CD4-positive, alpha-beta T cell treated with Interleukin-4 for 4 hours (primary cell): ENCODE measurements around the gene COBL.

Experiments used
- DNase-seq: peaks from one replicate; pipeline ENCODE4 v3.0.0-alpha.2; 2020

Gene COBL

DNA sequence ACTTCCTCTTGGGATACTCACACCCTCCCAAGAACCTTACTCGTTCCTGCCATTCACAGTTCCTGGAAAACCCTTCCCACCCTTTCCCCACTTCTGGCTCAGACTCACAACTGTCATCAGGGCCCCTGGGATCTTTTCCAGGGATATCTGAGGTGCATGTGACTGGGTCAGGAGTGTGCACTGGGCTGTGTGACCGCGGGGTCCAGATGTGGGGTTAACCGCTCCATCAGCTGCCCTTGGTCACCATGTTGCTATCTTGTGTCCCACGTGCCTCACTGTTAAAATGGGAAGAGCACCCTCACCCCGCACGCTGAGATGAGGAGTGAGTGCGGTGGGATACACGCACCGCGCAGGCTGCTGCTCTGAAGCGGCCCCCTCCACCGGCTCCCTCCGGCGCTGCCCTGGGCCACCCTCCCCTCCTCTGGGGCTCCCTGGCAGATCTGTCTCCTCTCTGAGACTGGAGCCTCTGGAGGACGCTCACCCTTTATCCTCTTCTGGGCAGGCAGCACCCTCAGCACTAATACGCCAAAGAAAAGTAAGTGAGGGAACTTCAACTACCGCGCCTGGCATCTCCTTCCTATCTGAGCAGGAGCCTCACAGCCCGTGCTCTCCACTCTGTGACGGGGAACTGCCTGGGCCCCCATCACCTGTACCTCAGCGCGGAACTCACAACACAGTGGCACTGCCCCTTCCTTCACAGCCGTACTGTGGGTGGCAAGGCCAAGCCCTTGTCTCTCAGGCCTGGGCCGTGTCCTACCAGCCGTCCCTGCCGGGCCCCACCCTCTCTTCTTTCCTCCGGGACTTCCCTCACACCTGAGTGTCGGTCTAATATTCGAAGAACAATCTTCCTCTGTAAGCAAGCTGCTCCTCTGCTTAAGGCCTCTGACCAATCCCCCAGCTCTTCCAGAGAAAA is 15.6 kb downstream of the COBL start:
- DNase-seq, result no peak

- DNase-seq, result no peak
These were observed 17.0 kb downstream of the COBL start for GRCh38 chr7:51299391-51300133.

DNA sequence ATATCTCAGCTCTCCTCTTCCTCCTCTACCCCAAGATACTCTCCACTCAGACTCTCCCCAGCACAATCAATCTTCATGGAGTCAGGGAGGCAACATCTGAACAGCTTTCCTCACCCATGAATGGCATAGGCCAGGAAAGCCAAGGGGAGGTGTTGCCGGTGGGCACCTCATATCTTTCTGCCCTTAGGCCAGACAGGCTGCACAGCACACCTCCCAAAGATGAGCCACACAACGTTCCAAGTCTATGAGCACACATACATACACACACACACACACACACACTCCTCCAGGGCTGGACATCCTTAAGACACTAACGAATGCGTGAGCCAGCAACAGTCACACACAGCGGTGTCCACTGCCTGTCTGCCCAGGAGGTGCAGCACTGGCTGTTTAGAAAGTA is 17.7 kb downstream of the COBL start:
- DNase-seq, result no peak

DNA sequence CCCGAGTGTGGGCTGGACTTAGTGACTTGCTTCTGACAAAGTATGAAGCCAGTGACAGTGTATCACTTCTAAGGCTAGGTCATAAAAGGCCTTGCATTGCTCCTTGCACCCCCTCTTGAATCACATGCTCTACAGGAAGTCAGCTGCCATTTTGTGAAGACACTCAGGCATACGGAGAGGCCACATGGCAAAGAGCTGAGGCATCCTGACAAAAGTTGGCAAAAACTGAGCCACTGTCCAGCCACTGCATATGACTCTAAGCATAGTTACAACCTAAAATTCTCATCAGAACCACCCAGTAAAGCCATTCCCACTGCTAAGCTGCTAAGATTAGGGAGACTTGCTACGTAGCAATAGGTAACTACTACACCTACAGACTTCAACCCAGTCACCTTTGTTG is 18.6 kb downstream of the COBL start:
- no peak for DNase-seq

DNA sequence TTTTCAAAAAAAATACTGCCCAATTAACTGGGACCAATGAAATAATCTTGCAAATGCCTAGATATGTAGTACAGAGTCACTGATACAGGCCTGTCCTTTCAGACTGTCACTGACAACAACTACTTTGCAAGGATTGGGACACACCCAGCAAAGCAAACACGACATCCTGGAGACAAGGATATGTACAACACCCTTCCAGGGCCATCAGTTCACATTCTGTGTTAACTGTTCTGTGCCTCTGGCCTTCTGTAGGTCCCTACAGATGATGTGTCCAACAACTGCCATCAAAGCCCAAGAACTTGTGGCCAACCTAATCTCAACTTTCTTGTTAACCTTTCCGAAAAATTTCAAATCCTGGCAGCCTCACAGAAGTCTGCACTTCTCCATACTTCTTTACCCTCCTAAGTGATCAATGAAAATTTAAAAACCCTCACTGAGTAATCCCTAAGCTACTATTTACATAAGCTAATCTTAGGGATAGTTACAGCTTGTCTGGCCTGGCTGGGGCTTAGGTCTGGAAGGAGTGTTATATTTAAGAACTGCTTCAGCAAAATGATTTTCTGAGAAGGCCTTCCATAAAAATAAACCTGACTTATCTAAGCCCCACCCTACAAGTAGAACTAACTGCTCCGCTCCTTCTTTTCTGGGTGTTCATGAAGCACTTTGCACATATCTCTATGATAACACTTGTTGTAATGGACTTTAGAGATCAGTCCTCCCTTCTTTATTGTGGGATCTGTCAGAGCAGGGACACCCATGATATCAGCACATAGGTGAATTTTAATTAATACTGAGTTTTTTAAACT is 21.0 kb downstream of the COBL start:
- DNase-seq, result no peak

GRCh38 chr7:51292596-51292995 is 24.0 kb downstream of the COBL start:
- DNase-seq, result no peak

GRCh38 chr7:51290702-51291540 is 25.7 kb downstream of the COBL start:
- no peak for DNase-seq

DNA sequence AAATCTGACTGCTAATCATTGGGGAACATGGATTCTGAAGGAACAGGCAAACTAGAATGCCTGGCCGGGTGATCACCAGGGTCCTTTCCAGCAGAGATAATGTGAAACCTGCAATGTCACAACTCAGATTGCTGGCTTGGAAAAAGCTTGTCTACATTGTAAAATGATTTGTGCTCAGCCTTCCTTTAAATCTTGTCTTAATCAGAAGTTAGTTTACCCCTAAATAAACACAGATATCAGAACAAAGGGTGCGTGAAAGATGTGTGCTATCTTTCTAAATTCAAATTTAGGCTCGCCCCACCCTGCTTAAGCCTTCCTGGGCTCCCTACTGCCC is 26.3 kb downstream of the COBL start:
- no peak for DNase-seq

DNA sequence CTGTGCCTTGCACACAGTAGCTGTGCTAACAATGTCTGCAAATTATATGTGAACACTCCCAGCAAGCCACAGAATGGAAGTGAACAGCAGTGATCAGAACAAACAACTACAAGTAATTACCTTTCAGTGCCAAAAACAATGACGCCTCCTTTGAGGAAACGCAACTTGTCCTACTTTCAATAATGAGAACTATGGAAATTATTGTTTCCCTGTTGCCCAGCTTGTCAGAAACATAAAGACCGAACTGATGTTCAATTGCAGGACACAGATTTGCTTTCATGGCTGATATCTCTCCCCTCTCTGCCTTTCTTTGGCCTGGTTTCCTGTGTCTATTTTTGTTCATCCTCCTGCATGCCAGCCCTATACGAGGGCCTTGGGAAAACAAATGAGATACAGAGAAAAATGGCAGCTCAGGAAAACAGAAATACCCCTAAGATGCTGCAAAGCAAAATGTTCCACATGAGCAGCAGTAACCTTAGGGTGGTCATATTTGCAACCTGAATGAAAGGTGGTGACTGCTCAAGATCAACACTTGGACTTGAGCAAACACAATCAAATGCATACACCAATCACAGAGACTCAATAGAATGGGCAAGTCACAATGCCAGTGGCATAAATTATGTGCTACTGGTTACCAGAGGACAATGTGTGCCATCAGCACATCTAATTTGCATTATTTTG is 26.8 kb downstream of the COBL start:
- DNase-seq, result no peak

DNA sequence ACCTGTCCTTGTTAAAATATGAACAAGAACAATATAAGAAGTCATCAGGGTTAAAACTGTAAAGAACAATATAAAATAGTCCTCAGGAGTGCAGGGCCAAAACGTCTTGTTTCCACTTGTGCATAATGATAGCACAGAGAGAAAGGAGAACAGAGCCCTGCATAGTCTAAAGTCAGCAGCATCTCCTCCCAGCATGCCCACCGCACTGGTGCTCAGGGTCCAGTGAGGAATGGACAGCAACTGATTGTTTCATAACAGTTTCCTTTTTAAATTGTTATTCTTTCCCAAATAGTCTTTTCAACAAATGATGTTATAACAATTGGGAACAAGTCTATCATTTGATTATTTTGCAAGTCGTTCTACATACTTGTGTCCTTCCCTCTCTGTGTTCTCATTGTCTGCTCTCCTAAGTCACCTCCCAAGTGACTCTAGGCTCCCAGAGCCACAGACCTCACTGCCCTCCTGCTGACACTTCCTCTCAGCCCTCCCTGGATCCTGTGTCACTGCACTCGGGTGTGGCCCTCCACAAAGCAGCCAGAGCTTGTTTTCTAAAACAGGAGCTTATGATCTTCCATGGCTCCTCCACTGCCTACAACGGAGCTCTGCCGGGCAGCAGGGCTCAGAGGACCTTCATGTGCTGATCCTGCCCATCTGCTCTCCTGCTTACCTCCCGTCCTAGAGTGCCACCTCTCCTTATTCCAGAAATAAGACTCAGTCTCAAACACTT is 27.6 kb downstream of the COBL start:
- no peak for DNase-seq

- DNase-seq, result no peak
These were observed 30.2 kb downstream of the COBL start for GRCh38 chr7:51286401-51286800.

DNA sequence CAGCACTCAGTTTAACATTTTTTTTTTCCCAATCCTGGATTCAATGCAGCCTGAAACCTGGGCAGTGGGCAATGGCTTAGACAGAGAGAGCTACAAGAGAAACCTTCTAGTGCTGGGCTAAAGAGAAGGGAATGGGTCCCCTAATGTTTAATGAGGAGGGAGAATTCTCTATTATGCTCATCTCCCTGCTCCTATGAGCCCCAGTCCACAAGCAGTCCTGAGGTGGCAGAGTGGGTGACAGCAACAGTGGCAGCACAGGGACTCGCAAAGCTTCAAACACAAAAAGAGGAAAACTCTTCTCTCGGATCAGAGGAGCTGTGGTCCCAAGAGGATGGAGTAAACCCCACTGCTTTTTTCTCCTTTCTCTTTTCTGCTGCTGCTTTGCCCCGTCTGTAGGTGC is 36.5 kb downstream of the COBL start:
- no peak for DNase-seq

DNA sequence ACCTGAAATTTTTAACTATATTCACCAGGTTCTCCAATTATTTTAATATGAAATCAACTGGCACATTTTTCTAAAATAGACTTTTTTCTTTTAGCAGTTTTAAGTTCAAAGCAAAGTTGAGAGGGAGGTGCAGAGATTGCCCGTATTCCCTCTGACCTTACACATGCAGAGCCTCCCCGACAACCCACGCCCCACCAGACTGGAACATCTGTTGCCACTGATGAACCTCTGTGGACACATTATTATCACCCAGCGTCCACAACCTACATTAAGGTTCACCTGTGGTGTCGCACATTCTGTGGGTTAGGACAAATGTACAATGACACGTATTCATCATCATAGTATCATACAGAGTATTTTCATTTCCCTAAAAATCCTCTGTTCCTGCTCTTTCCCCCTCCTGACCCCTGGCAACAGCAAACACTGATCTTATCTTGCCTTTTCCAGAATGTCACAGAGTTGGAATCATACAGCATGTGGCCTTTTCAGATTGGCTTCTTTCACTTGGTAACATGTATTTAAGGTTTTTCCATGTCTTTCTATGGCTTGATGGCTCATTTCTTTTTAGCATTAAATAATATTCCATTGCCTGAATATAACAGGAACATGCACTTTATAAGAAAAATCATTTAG is 37.1 kb downstream of the COBL start:
- DNase-seq, result no peak

GRCh38 chr7:51278797-51279196 is 37.8 kb downstream of the COBL start:
- DNase-seq, result no peak

GRCh38 chr7:51276967-51277366 is 39.6 kb downstream of the COBL start:
- no peak for DNase-seq

GRCh38 chr7:51276091-51276605 is 40.5 kb downstream of the COBL start:
- DNase-seq, result no peak

DNA sequence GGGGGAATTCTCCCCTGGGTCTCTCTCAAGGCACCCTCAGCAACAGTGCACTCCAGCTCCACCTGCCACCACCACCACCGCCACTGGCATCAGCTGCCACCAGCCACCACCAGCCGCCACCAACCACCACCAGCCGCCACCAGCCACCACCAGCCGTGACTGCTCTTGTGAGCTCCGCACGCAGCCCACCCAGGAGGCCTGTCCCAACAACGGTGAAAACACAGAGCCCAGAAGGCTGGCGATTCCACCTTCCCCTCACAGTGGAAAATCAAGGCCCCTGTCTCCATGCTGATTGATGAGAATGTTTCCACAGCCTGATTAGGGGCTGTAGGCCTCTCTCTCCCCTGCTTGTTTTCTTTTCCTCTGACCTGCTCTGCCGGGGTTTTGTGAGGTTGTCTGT is 41.1 kb downstream of the COBL start:
- DNase-seq, result no peak

DNA sequence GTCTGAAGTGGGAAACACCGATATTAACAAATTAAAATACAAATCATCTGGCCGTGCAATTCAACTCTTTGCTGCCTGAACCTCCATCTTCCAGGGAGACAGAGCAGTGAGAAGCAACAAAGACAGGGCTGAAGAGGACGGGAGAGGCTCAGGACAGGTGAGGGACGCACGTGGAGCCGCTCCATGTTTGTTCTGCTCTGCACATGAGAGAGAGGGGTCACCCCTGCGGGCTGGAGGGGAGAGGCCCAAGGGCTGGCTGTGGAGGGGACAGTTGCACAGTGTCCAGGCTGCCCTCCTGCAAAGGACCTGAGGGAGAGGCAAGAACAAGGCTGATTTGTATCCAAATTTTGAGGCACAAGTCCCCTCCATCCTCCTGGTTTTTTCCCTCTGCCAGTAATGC is 41.7 kb downstream of the COBL start:
- DNase-seq, result no peak

DNA sequence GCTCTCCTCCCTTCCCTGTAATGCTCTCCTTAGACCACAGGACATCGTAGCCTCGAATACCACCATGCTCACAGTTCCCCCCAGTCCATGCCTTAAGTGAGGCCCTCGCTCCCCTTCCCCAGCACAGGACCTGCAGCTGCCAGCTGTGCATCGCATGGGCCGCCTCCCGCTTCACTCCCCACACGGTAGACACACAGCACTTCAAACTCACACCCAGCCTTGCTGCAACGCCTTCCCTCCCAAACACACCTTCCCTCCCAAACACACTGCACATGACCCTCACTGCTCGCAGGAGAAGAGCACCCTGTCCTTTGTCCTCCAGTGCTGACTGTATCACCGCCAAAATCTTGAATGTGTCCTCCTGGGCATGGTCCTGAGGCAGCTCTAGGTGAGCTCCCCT is 42.6 kb downstream of the COBL start:
- no peak for DNase-seq

GRCh38 chr7:51273360-51273759 is 43.2 kb downstream of the COBL start:
- DNase-seq, result no peak

GRCh38 chr7:51270965-51271364 is 45.6 kb downstream of the COBL start:
- DNase-seq, result no peak
